Thyroid gland (tissue), 4 donors: ENCODE results near the gene CDS1. TPM values are rescaled to one million over a fixed set of nuclear protein-coding genes. Genes with fewer than 3 reads are reported as not detected.
"Not testable (repeated sequence)": the region's sequence is repeated elsewhere in the genome, so short reads cannot be mapped to it uniquely, and the experiment has no call there.

Experiments used
- DNase-seq, 2 donors: peaks; one replicate each; pipeline ENCODE4 v3.0.0-alpha.2; 2019
- H3K27ac ChIP-seq, 3 donors: fragments of 200-600 bp; sonication (generic); 1 replicate in 2 of 3; 2 replicates in 1 of 3; pipeline ENCODE4 v1.5.1; 2016 to 2019; ENCODE audit warnings: mild to moderate bottlenecking in 1 of 3, moderate library complexity in 1 of 3
- H3K27me3 ChIP-seq: fragments of 200-600 bp; sonication (generic); one replicate; pipeline ENCODE4 v1.5.1; 2019
- H3K36me3 ChIP-seq, 2 donors: fragments of 200-600 bp; sonication (generic); one replicate each; pipeline ENCODE4 v1.5.1; 2016 to 2019
- H3K4me1 ChIP-seq, 2 donors: fragments of 200-600 bp; sonication (generic); one replicate each; pipeline ENCODE4 v1.5.1; 2017 to 2019
- H3K4me3 ChIP-seq, 3 donors: fragments of 200-600 bp; sonication (generic); replicated peaks in 1 of 3; 1 replicate in 2 of 3; 2 replicates in 1 of 3; pipeline ENCODE4 v1.5.1; 2016; ENCODE audit warnings: mild to moderate bottlenecking in 1 of 3
- H3K9me3 ChIP-seq: fragments of 200-600 bp; sonication (generic); one replicate; pipeline ENCODE4 v1.5.1; 2017
- POLR2A ChIP-seq, 2 donors: fragments of 450-650 bp; IDR thresholded peaks; one replicate each; pipeline ENCODE4 v1.6.1; 2017; ENCODE audit warnings: antibody characterized with exemption in 2 of 2, mild to moderate bottlenecking in 2 of 2, moderate library complexity in 1 of 2
- WGBS, 2 donors: methylation state at CpG; one replicate each; pipeline ENCODE4 v1.1.5; 2017; 5-methylcytosine and 5-hydroxymethylcytosine counted together
- intact Hi-C: fragments of 100-400 bp; cut with DNase I; formaldehyde crosslinking; loops from one replicate; pipeline ENCODE4 v1.15.1; 2023
- total RNA-seq, 4 donors: library from RNA; depleted of rRNA; stranded (reverse); fragments of >200 nt; gene quantifications; one replicate each; pipeline ENCODE4 v1.2.3, GENCODE V29; 2016
- TF ChIP-seq, protein P1 (sequence below), 6 experiments: fragments of 200-600 bp in 3 of 6; fragments of 450-650 bp in 3 of 6; sonication (generic) in 3 of 6; IDR thresholded peaks; one replicate each; pipeline ENCODE4 v1.5.1; 2016 to 2019; ENCODE audit warnings: antibody characterized with exemption in 6 of 6, mild to moderate bottlenecking in 2 of 6, inconsistent platforms in 1 of 6, moderate library complexity in 1 of 6

CDS1 gene
- total RNA-seq, 4 donors from 2014 or later: 37.9 to 55.5 (median 46.2) TPM

GRCh38 chr4:84661191-84661939 lies 78.4 kb downstream of the CDS1 start:
- Histone ChIP-seq H3K36me3 (no peaks in the 10 kb centered on the region), H3K27ac (no peak overlapping the region), H3K4me1 (no peaks in the 10 kb centered on the region), H3K27me3 (no peaks in the 10 kb centered on the region), H3K4me3 (no peak overlapping the region), H3K9me3 (no peaks in the 10 kb centered on the region)
- intact Hi-C loops: no loop called here
- no peak for DNase-seq
- WGBS, 2 donors: 69 to 75% methylated on average over 4 of the region's 4 CpGs
- no peak for TF ChIP-seq POLR2A (IDR thresholded peaks at IDR 0.05)
- TF ChIP-seq, protein P1, sequence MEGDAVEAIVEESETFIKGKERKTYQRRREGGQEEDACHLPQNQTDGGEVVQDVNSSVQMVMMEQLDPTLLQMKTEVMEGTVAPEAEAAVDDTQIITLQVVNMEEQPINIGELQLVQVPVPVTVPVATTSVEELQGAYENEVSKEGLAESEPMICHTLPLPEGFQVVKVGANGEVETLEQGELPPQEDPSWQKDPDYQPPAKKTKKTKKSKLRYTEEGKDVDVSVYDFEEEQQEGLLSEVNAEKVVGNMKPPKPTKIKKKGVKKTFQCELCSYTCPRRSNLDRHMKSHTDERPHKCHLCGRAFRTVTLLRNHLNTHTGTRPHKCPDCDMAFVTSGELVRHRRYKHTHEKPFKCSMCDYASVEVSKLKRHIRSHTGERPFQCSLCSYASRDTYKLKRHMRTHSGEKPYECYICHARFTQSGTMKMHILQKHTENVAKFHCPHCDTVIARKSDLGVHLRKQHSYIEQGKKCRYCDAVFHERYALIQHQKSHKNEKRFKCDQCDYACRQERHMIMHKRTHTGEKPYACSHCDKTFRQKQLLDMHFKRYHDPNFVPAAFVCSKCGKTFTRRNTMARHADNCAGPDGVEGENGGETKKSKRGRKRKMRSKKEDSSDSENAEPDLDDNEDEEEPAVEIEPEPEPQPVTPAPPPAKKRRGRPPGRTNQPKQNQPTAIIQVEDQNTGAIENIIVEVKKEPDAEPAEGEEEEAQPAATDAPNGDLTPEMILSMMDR (IDR thresholded peaks at IDR 0.05): no peak

DNA sequence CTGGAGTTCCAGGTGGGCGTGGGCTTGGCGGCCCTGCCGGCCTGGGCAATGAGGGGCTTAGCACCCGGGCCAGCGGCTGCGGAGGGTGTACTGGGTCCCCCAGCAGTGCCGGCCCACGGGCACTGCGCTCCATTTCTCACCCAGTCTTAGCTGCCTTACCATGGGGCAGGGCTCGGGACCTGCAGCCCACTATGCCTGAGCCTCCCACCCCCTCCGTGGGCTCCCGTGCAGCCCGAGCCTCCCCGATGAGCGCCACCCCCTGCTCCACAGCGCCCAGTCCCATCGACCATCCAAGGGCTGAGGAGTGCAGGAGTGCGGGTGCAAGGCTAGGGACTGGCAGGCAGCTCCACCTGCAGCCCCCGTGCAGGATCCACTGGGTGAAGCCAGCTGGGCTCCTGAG lies 81.8 kb downstream of the CDS1 start:
- H3K4me3 ChIP-seq, H3K27ac ChIP-seq, intact Hi-C loops, H3K27me3 ChIP-seq, DNase-seq, H3K36me3 ChIP-seq, H3K9me3 ChIP-seq, H3K4me1 ChIP-seq: not testable (repeated sequence)
- WGBS, 2 donors: 100% methylated on average over 8 to 10 of the region's 19 CpGs

DNA sequence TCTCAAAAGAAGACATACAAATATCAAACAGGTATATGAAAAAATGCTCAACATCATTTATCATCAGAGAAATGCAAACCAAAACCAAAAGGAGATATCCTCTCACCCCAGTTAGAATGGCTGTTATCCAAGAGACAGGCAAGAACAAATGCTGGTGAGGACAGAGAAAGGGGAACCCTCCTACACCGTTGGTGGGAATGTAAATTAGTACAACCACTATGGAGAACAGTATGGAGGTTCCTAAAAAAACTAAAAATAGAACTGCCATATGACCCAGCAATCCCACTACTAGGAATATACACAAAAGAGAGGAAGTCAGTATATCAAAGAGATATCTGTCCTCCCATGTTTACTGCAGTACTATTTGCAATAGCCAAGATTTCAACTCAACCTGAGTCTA lies 83.5 kb downstream of the CDS1 start:
- 81 to 91% methylated on average over 1 of the region's 1 CpG for WGBS, 2 donors
- Histone ChIP-seq H3K9me3 (no peaks in the 10 kb centered on the region), H3K27ac (no peak overlapping the region), H3K36me3 (peaks cover 0 to 6% of the 10 kb centered on the region in 2 donors), H3K4me1 (no peaks in the 10 kb centered on the region), H3K27me3 (no peaks in the 10 kb centered on the region), H3K4me3 (no peak overlapping the region)
- intact Hi-C loops: no loop called here
- TF ChIP-seq, protein P1 (IDR thresholded peaks at IDR 0.05): no peak
- TF ChIP-seq POLR2A (IDR thresholded peaks at IDR 0.05): no peak
- DNase-seq: no peak

GRCh38 chr4:84669201-84669600 lies 86.3 kb downstream of the CDS1 start:
- 97 to 100% methylated on average over 1 of the region's 1 CpG for WGBS, 2 donors
- TF ChIP-seq POLR2A (IDR thresholded peaks at IDR 0.05): no peak
- TF ChIP-seq, protein P1 (IDR thresholded peaks at IDR 0.05): no peak
- H3K36me3 ChIP-seq: peaks cover 0 to 14% of the 10 kb centered on the region in 2 donors
- no peak overlapping the region for H3K4me3 ChIP-seq
- no peaks in the 10 kb centered on the region for H3K9me3 ChIP-seq
- H3K27me3 ChIP-seq: no peaks in the 10 kb centered on the region
- H3K4me1 ChIP-seq: no peaks in the 10 kb centered on the region
- H3K27ac ChIP-seq: no peak overlapping the region
- no peak for DNase-seq
- intact Hi-C loops: no loop called here

DNA sequence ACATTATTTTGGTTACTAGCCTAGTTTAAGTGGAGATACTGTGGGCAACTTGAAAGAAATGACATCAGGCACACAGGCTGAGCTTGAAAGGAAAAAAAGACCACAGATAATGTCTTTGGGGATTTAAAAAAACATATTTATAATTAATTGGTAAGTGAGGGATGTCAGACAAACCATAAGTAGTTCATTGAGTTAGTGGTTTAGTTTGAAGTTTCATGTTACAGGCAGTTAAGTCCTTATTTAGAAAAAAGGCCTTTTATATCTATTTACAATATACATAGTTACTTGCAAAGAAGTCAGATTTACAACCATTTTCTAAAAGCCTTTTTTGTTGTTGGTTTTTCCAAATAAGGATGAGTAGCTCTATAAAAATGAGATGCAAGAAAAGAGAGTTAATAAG lies 89.2 kb downstream of the CDS1 start:
- H3K27ac ChIP-seq: no peak overlapping the region
- intact Hi-C loops: no loop called here

More for the DNA sequence above, 89.2 kb downstream of the CDS1 start:
- Histone ChIP-seq H3K4me1 (no peaks in the 10 kb centered on the region), H3K9me3 (no peaks in the 10 kb centered on the region), H3K27me3 (no peaks in the 10 kb centered on the region), H3K4me3 (no peak overlapping the region), H3K36me3 (peaks cover 5 to 21% of the 10 kb centered on the region in 2 donors)
- TF ChIP-seq, protein P1 (IDR thresholded peaks at IDR 0.05): no peak
- TF ChIP-seq POLR2A (IDR thresholded peaks at IDR 0.05): no peak
- no peak for DNase-seq
